Stimulated activated CD8-positive, alpha-beta memory T cell treated with anti-CD3 and anti-CD28 coated beads, Interleukin-7, amount 100 ng/mL, for 1 hour (primary cell): Measurements from ENCODE around the gene P4HA1.
"Not testable (repeated sequence)": the region's sequence is repeated elsewhere in the genome, so short reads cannot be mapped to it uniquely, and the experiment has no call there.

Experiments
- DNase-seq, 2 donors: peaks; one replicate each; pipeline ENCODE4 v3.0.0-alpha.2; 2020; ENCODE audit warnings: low read depth in 2 of 2

Gene P4HA1

GRCh38 chr10:73043766-73044377, 52.8 kb downstream of the P4HA1 start:
- no peak for DNase-seq

- DNase-seq, result no peak
Observed at GRCh38 chr10:73043319-73043718, 53.3 kb downstream of the P4HA1 start.

GRCh38 chr10:73042130-73042529, 54.5 kb downstream of the P4HA1 start:
- no peak for DNase-seq

- no peak for DNase-seq
Observed at GRCh38 chr10:73039635-73040034, 57.0 kb downstream of the P4HA1 start.

GRCh38 chr10:73036285-73036684, 60.4 kb downstream of the P4HA1 start:
- not testable (repeated sequence) for DNase-seq

GRCh38 chr10:73032536-73032935, 64.1 kb downstream of the P4HA1 start:
- no peak for DNase-seq

- DNase-seq, result not testable (repeated sequence)
Observed at GRCh38 chr10:73026623-73027022, 70.0 kb downstream of the P4HA1 start.

GRCh38 chr10:73023455-73024070, 73.1 kb downstream of the P4HA1 start:
- not testable (repeated sequence) for DNase-seq

GRCh38 chr10:73022961-73023360, 73.7 kb downstream of the P4HA1 start:
- not testable (repeated sequence) for DNase-seq

- not testable (repeated sequence) for DNase-seq
Observed at GRCh38 chr10:73021538-73022164, 75.0 kb downstream of the P4HA1 start.

- no peak for DNase-seq
Observed at GRCh38 chr10:73021050-73021449, 75.6 kb downstream of the P4HA1 start.

- no peak for DNase-seq
Observed at GRCh38 chr10:73019100-73019499, 77.6 kb downstream of the P4HA1 start.

- no peak for DNase-seq
Observed at GRCh38 chr10:73018632-73019031, 78.0 kb downstream of the P4HA1 start.

GRCh38 chr10:73017955-73018480, 78.6 kb downstream of the P4HA1 start:
- no peak for DNase-seq

GRCh38 chr10:73015779-73016178, 80.9 kb downstream of the P4HA1 start:
- no peak for DNase-seq

- no peak for DNase-seq
Observed at GRCh38 chr10:73003822-73004221, 92.8 kb downstream of the P4HA1 start.

- DNase-seq, result no peak
Observed at GRCh38 chr10:73000973-73001372, 95.7 kb downstream of the P4HA1 start.

- no peak for DNase-seq
Observed at GRCh38 chr10:72997099-72997498, 99.6 kb downstream of the P4HA1 start.

- not testable (repeated sequence) for DNase-seq
Observed at GRCh38 chr10:72995459-72995858, 101.2 kb downstream of the P4HA1 start.

GRCh38 chr10:72989771-72990170, 106.9 kb downstream of the P4HA1 start:
- not testable (repeated sequence) for DNase-seq

- DNase-seq, result not testable (repeated sequence)
Observed at GRCh38 chr10:72984618-72985017, 112.0 kb downstream of the P4HA1 start.

- no peak for DNase-seq
Observed at GRCh38 chr10:72981882-72982529, 114.7 kb downstream of the P4HA1 start.
